ENCODE results near the gene PROM1. TPM values are rescaled to one million over a fixed set of nuclear protein-coding genes. Genes with fewer than 3 reads are reported as not detected.

Gene PROM1
- total and polyA plus RNA-seq, 2 of the 8 experiments (the other 6 are each of a cell fraction or from before 2014, with no cell fraction given), result 36.0 to 59.7 TPM

- TF ChIP-seq SRF (IDR thresholded peaks at IDR 0.05; ENCODE audit: low read depth, low read length) (no peak), TCF12 (IDR thresholded peaks at IDR 0.05; ENCODE audit: low read depth, low read length) (no peak), SP2 (IDR thresholded peaks at IDR 0.05; ENCODE audit: low read length) (no peak), GABPA (IDR thresholded peaks at IDR 0.05; ENCODE audit: borderline replicate concordance, insufficient read depth, low read length) (no peak), CEBPB (IDR thresholded peaks at IDR 0.05; ENCODE audit: low read depth, low read length) (no peak), SIX5 (IDR thresholded peaks at IDR 0.05; ENCODE audit: low read depth, low read length) (no peak), SIRT6 (IDR thresholded peaks at IDR 0.05; ENCODE audit: low read length) (no peak)
These were observed 11.7 kb downstream of the PROM1 start (continued) for GRCh38 chr4:16072168-16072567.

Data from H1 (cell line).